Hematopoietic multipotent progenitor cell (in vitro differentiated cells): ENCODE results near the gene ETV6. TPM values are rescaled to one million over a fixed set of nuclear protein-coding genes. Genes with fewer than 3 reads are reported as not detected.

ENCODE experiments used
- DNase-seq, 3 donors: peaks; one replicate each; pipeline ENCODE4 v3.0.0-alpha.2; 2011 to 2015; ENCODE audit warnings: low read depth in 2 of 3, low spot score in 2 of 3
- total RNA-seq: library from RNA; depleted of rRNA; stranded (reverse); fragments of >200 nt; gene quantifications from one replicate; pipeline ENCODE4 v1.2.3, GENCODE V29; 2012

Gene ETV6
- total RNA-seq, 1 donor, result 99.9 TPM

DNA sequence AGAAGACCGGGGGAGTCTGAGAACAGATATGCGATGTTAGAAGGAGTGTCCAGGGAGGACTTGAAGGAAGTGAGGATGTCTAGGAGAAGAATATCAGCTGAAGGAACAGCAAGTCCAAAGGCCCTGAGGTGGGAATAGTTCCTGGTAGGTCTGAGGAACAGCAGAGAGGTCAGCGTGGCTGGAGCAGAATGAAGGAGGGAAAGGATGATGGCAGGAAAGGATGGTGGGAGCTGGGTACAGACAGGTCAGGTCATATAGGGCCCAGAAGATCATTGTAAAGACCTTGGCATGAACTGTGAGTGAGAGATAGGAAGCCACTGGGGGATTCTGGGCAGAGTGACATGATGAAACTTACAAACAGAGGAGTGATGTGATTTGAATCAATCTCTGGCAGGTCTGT lies 171.0 kb downstream of the ETV6 start:
- DNase-seq, result no peak

DNA sequence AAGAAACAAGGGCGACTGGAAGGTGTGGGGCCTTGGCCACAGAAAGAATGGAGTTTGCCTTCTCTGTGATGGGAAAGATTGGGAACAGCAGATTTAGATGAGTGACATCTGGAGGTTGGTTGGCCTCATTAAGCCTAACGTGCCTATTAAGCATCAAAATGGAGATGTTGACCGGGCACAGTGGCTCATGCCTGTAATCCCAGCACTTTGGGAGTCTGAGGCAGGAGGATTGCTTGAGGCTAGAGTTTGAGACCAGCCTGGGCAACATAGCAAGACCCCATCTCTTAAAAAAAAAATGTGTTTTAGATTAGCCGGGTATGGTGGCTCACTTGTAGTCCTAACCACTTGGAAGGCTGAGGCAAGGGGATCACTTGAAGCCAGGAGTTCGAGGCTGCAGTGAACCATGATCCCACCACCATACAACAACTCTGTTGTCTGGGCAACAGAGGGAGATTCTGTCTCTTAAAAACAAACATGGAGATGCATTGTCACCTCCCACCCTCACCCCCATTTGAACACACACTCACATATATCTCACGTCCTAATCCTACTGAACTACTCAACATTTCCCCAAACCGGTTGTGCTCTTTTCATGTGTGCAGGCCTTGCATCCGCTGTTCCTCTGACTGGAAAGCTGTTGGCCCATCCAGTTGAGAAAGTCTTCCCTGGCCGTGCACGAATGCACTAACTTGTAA lies 172.1 kb downstream of the ETV6 start:
- DNase-seq, result peak in 1 of 3 donors; percentile 21

DNA sequence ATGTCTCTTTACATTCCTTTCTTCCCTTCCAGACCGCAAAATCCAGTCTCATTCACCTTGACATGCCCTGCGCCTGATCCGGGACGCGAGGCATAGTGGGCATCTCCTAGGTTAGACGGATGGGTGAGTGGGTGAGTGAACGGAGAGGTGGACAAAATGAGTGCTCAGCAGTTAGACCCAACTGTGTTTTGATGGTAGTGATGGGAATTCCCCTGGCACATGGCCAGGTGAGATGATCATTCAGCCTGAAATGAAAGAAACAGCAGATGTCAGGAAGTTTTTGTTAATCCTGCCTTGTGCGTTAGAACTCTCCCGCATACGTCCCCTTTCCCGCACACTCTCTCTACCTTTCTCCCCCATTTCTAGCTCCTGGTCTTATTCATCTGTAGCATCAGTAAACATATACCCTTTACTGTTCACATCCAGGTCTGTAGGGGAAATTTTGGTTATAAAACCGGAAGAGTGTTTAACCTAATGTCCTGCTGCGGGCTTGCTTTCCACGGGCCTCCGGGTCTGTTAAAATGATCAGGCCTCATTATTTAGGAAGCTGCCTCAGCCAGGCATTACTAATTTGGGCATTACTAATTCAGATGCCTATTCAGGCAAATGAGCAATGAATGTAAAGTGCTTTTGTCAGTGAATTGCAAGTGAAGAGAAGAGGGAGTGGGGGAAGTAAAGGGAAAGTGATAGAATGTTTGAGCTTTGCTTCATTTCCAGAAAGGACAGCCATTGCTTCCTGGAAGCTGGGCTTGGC lies 172.8 kb downstream of the ETV6 start:
- DNase-seq, result peak in 2 of 3 donors; percentile 73 to 85

DNA sequence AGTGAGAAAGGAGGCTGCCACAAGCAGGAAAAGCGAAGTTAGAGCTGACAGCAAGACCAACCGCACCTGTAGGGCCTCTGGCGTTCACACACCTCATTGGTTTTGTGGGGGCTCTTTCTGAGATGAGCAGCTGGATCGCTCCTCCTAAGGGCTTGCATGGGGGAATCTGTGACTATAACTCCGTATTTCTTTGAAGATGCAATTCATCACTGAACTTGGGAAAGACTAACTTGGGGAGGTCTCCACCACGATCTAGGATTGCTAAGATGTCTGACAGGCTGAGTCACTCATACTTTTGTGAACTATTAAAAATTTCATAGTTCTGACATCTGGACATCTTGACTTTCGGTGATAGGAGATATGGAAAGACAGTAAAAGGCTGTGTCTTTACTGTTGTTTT lies 173.6 kb downstream of the ETV6 start:
- no peak for DNase-seq

DNA sequence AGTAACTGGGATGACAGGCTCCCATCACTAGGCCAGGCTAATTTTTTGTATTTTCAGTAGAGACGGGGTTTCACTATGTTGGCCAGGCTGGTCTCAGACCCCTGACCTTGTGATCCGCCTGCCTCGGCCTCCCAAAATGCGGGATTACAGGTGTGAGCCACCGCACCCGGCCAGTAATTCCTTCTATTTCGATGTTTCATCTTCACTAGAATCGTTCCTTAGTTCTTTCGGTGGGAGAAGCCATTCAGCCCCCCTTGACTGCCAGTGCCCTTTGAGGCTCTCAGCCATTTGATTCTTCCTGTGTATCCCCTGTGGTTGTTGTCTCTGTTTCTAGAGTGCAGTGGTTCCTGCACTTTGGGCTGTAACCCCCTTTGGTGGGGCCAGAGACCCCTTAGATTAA lies 174.1 kb downstream of the ETV6 start:
- no peak for DNase-seq

DNA sequence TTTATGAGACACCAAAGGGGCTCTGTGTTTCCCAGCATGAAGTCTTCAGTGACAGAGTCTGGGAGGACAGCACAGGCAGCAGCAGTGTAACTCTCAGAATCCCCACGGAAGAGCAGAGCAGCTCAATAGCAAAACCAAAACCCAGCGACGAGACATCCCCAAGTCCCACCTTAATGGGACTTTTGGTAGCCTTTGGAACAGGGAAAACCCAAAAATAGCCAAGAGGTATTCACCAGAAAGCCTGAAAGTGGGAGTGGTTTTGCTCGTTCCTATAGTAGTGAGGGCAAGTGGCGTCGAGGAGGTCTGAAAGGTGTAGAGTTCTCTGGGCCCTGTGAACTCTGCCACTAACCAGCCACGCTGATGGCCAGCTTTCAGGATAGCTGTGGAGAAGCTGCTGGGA lies 174.6 kb downstream of the ETV6 start:
- DNase-seq, result no peak

DNA sequence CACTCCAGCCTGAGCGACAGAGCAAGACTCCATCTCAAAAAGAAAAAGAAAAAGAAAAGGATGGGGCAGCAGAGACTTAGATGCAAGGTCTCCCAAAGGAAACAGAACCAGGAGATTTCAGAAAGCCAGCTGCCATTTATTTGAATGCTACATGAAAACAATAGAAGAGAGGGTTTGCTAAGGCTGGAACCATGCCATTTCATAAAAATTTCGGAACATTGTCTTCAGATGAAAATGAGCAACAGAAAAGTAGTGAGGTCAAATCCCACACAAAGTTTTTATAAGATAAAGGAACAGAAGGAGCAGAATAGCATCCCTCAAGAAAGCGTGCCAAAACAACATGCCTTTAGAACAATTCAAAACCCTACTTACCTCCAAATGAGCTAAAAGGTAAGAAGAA lies 175.3 kb downstream of the ETV6 start:
- DNase-seq, result no peak

DNA sequence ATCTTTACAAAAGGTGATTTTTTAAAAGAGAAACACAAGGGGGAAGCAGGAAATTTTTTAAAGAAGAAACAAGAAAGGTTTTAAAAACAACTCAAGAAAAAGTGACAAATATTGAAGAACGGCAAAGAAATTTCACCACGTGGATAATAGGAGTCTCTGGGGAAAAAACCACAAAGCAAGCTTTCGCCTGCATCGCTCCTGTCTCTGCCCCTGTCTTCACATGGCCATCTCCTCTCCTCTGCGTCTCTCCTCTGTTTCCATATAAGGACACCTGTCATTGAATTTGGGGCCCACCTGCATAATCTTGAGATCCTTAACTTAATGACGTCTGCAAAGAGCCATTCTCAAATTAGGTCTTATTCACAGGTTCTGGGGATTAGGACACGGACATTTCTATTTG lies 175.8 kb downstream of the ETV6 start:
- DNase-seq, result no peak

DNA sequence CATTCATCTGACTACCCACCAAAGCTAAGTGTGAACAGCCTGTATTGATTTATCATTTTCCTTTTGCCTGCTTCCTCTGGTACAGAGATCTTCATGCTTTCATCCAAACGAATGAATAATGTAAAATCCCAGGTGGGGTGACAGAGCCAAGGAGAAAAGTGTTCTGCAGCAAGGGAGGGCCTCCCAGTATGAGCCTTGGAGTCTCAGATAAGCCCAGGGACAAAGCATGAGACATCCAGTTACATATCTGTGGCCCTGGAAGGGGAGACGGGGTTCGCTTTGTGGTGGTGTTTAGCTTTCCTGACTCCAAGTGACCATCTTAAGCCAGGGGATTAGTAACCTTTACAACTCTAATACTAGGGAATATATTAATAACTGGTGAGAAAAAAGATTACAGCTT lies 177.1 kb downstream of the ETV6 start:
- DNase-seq, result no peak

DNA sequence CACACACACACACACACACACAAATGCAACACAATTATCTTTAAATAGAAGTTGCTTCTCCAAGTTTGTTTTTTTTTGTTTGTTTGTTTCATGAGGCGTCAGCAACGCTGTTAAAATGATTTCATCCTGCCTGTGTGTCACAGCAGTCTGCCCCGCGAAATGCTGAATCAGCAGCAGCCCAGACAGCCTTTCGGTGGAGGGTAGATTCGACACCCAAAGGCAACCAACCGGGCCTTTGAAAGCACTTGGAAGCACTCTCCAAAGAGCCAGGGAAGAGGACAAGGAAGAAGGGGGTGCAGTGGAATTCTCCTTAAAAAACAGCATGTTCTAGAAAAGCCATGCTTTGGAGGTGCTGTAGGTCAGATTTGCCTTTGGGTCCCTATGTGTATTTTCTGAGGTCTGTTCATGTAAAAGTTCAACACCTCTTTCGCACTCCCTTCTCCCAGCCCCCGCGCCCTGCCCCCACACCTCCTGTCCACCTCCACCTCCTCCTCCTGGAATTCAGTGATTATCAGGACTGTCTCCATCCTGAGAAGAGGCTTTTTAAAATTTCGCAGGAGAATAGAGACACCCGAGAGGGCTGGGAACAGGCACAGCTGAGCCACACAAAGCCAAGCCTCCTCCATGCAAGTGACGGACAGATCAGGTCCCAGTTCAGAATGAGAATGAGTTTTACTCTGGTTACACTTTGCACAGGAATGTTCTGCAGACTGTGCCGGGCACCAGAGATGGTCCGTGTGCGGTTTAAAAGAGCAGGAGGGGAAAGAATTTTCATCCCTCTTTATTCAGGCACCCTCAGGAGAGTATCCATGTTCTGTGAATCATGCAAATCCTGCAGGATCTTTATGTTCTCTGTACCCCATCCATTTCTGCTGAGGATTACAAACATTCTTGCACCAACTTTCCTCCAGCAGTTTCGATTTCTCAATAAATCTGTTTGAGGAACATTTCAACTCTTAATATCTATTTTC lies 177.9 kb downstream of the ETV6 start:
- no peak for DNase-seq

DNA sequence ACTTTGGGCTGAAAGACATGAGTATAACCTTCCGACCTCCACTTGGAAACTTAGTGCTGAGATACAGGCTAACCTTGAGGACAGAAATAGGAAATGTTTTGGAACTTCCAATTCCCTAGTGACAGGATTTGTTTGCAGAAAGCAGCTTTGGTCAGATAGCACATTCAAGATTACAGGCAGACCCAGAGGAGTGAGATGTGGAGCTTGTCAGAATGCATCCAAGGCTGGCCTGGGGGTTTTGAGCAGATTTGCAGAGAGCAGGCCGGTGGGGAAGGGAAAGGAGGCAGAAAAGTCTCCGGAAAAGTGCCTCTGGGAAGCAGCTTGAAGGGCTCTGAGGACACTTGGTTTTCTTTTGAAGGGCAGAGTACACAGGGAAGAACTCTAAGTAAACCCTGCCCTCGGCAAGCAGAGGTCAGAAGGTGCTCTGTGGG lies 180.3 kb downstream of the ETV6 start:
- DNase-seq, result no peak

DNA sequence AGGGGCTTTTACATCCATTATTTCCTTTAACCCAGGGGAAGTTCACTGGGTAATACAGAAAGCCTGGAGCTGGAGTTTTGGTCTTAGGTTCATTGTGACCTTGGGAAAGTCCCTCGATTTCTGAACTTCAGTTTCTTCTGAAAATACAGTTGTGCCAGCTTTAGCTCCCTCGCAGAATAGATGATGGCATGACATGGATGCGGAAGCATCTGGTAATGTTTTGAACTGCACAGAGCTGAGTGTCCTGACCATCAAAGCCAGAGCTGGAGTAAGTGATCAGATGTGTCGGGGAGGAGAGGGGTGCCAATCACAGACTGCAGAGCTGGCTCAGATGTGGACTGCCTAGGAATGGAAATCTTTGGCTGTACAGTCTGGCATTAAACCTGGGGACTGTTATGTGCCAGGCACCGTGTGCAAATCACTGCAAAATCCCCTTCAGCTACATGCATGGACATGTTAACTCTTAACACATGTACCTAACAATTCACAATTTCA lies 180.9 kb downstream of the ETV6 start:
- DNase-seq, result no peak

DNA sequence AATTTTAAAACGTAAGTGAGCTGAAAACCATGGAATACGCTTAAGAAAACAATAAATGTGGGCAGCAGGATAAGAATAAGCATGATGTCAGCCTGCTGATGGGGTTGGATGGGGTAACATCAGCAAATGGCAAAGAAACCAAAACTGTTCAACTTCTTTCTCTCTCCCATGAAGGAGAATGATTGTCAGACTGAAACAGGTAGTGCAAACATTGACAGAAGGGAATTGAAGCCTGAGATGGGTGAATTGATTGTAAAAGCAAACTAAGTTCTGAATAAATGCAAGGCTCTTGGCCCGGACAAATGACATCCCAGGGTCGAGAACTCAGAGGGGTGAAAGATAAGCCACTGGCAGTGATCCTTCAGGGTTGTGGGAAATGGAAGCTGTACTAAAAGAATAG lies 182.6 kb downstream of the ETV6 start:
- no peak for DNase-seq

DNA sequence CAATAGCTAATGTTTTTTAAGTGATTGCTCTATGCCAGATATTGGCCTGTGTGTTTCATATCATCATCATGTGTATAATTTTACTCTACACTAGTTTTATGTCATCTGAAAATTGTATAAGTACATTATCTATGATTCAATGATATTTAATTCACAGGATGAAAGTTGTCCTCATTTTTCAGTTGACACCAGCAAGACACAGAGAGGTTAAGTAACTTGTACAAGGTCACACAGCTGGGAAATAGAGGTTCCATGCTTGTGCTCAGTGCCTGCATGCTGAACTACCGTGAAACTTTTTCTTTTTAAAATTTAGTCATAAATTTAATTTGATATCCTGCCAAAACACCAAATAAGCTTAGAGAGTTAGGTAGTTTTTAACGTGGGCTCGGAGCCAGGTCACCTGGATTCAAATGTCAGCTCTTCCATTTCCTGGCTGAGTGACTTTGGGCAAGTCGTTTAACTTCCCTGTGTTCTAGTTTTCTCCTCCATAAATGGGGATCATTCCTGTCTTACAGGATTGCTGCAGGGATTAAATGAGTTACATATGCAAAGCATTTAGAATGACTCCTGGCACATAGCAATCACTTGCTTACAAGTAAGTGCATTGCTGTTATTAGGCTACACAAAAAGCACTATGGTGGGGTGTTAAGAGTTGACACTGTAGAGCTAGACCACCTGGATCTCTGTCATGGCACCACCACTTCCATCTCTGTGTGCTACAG lies 183.9 kb downstream of the ETV6 start:
- no peak for DNase-seq

DNA sequence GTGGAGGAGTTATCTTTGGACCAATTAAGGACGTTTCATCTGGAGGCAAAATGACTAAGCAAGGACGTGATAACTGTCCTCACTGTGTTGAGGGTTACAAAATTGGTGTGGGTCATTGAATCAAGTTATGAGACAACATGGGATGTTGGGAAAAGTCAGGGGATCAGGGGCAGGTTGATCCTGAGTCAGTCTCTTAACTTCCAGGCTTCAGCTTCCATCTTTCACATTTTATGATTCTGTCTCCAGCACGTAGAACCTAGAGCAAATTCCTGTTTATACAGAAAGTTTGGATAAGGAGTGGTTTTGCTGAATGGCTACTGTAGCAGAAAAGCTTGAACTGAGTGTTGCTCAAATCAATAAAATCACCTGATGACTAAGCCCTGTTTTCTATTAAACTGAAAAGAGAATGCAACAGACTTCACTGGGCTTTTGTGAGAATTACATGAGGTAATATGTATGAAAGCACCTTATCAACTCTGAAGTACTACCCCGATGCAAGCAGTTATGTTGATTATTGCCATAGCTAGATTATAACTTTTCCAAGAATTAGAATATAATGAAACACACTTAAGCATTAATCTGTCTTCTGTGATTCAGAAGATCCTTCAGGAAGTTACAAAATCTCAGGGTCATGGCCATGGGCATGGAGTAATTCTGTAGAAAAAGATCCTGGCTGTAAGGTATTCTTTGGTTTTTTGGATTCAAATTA lies 184.8 kb downstream of the ETV6 start:
- no peak for DNase-seq

DNA sequence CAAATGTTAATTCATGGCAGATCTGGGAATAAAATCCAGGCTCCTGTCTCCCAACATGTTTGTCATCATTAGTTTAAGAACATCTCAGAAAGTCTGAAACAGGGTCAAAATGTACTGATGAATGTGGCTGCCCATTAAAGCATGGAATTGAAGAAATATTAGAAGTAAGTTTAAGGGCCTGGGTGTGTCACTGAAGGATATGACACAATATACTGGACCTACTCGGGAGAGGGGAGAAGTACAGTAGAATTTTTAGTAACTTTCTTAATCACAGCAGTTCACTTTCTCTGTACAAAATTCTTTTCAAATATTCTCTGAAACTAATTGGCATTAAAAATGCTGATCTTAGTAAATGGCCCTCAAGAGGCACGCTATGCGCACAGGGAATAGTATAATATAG lies 185.5 kb downstream of the ETV6 start:
- no peak for DNase-seq

DNA sequence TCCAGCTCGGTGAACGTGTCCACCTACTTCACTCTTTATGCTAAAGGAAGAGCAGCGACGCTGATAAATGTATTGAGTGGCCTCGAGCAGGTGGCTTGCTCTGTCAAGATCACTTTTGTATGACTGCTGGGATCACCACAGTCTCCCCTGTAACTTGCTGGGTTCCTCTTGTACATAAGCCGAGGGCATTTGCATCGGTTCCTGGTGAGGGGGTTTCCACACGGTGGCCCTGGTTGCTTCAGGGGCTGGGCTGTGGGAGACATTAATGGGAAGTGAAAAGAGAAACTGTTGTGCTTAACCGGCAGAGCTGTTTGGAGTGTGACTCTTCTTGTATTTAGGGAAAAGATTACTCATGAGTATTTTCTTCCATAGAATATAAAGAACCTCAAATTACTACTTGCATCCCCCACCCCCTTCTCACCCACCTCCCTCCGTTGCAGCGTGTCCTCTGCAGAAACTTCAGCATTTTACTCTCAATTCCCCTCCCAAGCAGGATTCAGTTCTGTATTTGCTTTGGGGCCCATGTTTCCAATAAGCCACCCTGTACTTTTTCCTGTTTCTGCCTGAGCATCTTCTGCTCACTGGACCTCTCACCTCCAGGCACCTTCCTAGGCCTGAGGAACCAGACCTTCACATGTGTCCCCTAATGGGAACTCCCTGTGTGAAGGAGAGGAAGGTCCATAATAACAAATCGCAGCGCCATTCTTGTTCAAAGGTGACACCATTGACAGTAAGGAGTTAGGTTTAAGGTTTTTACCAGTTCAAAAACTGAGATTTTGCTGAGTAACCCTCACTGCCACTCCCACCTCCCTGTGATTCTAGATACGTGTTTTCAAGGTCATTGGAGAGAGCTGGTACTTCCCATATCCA lies 187.0 kb downstream of the ETV6 start:
- DNase-seq, result peak in 2 of 3 donors; percentile 91

DNA sequence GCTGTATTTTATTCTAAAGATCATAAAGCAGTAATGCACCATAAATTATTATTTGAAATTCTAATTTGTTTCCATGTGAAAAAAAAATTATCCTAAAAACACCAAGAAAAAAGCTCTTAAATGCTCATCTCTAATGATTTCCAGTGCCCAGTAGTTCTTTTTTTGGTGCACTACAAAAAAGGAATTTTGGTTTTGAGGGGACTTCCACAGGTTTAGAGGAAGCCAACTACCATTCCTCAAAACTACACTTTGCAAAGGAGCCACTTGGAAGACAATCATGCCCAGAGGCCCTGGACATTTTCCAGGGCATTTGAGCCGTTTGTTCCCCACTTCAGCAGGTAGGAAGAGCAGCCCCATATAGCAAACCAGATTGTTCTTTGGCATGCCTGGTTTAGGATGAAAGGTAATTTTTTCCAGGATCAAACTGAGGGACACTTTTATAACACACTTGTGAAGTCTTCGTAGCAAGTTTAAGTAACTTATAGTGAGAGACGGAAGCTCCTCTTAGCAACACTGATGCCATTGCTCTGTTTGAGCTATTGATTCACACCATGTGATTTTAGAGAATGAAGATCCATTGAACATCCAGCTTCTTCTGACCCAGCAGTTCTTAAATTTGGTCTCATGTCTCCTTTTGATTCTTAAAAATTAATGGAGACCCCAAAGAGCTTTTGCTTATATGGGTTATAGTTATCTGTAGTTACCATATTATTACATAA lies 187.9 kb downstream of the ETV6 start:
- DNase-seq, result no peak
